ENCODE measurements around the gene CTNND2. TPM values are rescaled to one million over a fixed set of nuclear protein-coding genes. Genes with fewer than 3 reads are reported as not detected.
A peak's percentile ranks its signal among the peaks of the same experiment; 100 is the strongest.
"Not testable (repeated sequence)": the region's sequence is repeated elsewhere in the genome, so short reads cannot be mapped to it uniquely, and the experiment has no call there.

CTNND2 gene
- total RNA-seq, 1 experiment from 2014 or later, result not detected

DNA sequence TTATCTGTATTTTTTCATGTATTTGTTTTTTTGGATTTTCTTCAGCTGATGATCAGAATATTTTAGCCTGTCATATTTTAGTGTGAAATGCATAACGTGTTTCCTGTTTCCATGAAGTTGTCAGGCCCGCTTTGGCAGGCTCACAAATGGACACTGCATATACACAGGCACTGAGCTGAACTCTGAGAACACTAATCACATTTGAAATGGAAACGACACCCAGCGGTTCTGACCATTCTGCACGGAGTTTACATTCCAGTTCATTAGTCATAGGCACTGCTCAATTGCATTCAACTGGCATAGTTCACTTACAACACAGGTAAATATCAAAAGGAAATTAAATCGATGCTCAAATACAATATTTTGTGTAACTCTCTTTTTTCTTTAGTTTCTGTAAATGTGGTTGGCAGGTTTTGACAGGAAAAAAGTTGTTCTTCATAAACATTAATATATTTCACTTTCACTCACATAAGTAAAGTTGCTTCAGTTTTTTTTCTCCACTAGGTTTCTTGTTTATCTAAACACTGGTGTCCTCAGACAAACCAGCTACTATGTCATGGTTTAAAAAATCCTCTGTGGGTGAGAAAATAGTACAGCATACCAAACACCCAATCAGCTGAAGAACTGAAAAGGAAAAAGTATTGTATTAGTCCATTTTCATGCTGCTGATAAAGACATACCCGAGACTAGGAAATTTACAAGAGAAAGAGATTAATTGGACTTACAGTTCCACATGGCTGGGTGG, 584.2 kb downstream of the CTNND2 start:
- intact Hi-C loops (cut with micrococcal nuclease), result no loop called here
- ChIA-PET POLR2A (interaction anchor here (0.5 to 1.3 kb wide), 3 partner anchors 400 to 1071 kb away, joined by 3 to 6 read pairs (median 3); no protein-coding TSS in a partner anchor), CTCF (interaction anchor here (1.5 to 2.5 kb wide), 2 partner anchors 52 to 625 kb away, joined by 4 to 13 read pairs; no protein-coding TSS in a partner anchor)
- peak; percentile 77 for DNase-seq (ENCODE audit: unreplicated experiment)
- Mint-ChIP-seq H3K36me3 (ENCODE audit: insufficient read depth, unreplicated experiment) (no peaks in the 10 kb centered on the region), H3K4me1 (ENCODE audit: insufficient read depth, unreplicated experiment) (peaks cover 7% of the 10 kb centered on the region), H3K4me3 (ENCODE audit: unreplicated experiment) (no peak overlapping the region), H3K27me3 (ENCODE audit: insufficient read depth, unreplicated experiment) (no peaks in the 10 kb centered on the region), H3K9me3 (ENCODE audit: unreplicated experiment) (no peaks in the 10 kb centered on the region), H3K27ac (ENCODE audit: low read depth, unreplicated experiment) (no peak overlapping the region)
- TF ChIP-seq, protein P1, sequence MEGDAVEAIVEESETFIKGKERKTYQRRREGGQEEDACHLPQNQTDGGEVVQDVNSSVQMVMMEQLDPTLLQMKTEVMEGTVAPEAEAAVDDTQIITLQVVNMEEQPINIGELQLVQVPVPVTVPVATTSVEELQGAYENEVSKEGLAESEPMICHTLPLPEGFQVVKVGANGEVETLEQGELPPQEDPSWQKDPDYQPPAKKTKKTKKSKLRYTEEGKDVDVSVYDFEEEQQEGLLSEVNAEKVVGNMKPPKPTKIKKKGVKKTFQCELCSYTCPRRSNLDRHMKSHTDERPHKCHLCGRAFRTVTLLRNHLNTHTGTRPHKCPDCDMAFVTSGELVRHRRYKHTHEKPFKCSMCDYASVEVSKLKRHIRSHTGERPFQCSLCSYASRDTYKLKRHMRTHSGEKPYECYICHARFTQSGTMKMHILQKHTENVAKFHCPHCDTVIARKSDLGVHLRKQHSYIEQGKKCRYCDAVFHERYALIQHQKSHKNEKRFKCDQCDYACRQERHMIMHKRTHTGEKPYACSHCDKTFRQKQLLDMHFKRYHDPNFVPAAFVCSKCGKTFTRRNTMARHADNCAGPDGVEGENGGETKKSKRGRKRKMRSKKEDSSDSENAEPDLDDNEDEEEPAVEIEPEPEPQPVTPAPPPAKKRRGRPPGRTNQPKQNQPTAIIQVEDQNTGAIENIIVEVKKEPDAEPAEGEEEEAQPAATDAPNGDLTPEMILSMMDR (IDR thresholded peaks at IDR 0.05; ENCODE audit: unreplicated experiment), result no peak
- BruUV-seq (replicated peaks), result no TSS peak

DNA sequence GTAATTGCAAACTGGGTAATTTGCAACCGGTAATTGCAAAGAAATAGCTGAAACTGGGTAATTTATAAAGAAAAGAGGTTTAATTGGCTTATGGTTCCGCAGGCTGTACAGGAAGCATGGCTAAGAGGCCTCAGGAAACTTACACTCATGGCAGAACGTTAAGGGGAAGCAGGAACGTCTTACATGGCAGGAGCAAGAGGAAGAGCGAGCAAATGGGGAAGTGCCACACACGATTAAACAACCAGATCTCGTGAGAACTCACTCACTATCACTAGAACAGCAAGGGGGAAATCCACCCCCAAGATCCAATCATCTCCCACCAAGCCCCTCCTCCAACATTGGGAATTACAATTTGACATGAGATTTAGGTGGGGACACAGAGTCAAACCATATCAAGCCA, 590.6 kb downstream of the CTNND2 start:
- H3K4me1 Mint-ChIP-seq (ENCODE audit: insufficient read depth, unreplicated experiment); H3K4me3 Mint-ChIP-seq (ENCODE audit: unreplicated experiment); H3K9me3 Mint-ChIP-seq (ENCODE audit: unreplicated experiment); POLR2A ChIA-PET; BruUV-seq (replicated peaks); H3K27me3 Mint-ChIP-seq (ENCODE audit: insufficient read depth, unreplicated experiment); H3K36me3 Mint-ChIP-seq (ENCODE audit: insufficient read depth, unreplicated experiment); DNase-seq (ENCODE audit: unreplicated experiment); H3K27ac Mint-ChIP-seq (ENCODE audit: low read depth, unreplicated experiment); intact Hi-C loops (cut with micrococcal nuclease); CTCF ChIA-PET: not testable (repeated sequence)

DNA sequence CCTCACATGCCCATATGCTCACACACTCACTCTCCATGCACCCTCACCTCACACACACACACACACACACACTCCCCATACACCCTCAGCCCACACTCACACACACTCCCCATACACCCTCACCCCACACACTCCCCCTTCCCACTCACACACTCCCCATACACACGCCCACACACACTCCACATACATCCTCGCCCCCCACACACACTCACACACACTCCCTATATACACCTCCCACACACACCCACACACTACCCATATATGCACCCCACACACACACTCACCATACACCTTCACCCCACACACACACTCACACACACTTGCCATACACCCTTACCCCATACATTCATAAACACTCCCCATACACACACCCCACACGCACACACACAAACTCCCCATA, 592.5 kb downstream of the CTNND2 start:
- Mint-ChIP-seq H3K4me3 (ENCODE audit: unreplicated experiment) (no peak overlapping the region), H3K9me3 (ENCODE audit: unreplicated experiment) (no peaks in the 10 kb centered on the region), H3K4me1 (ENCODE audit: insufficient read depth, unreplicated experiment) (no peaks in the 10 kb centered on the region), H3K36me3 (ENCODE audit: insufficient read depth, unreplicated experiment) (no peaks in the 10 kb centered on the region), H3K27ac (ENCODE audit: low read depth, unreplicated experiment) (no peak overlapping the region), H3K27me3 (ENCODE audit: insufficient read depth, unreplicated experiment) (no peaks in the 10 kb centered on the region)
- ChIA-PET POLR2A (no interaction called here), CTCF (no interaction called here)
- intact Hi-C loops (cut with micrococcal nuclease), result no loop called here
- no TSS peak for BruUV-seq (replicated peaks)
- TF ChIP-seq, protein P1 (IDR thresholded peaks at IDR 0.05; ENCODE audit: unreplicated experiment), result no peak
- DNase-seq (ENCODE audit: unreplicated experiment), result no peak

DNA sequence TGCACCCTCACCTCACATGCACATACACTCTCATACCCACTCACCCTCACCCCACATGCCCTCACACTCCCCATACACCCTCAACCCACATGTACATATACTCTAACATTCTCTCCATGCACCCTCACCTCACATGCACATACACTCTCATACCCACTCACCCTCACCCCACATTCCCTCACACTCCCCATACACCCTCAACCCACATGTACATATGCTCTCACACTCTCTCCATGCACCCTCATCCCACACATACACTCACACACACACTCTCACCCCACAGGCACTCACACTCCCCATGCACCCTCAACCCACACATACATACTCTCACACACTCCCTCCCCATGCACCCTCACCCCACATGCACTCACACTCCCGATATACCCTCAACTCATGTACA, 593.0 kb downstream of the CTNND2 start:
- Mint-ChIP-seq H3K4me1 (ENCODE audit: insufficient read depth, unreplicated experiment) (no peaks in the 10 kb centered on the region), H3K9me3 (ENCODE audit: unreplicated experiment) (no peaks in the 10 kb centered on the region), H3K27ac (ENCODE audit: low read depth, unreplicated experiment) (no peak overlapping the region), H3K4me3 (ENCODE audit: unreplicated experiment) (no peak overlapping the region), H3K36me3 (ENCODE audit: insufficient read depth, unreplicated experiment) (no peaks in the 10 kb centered on the region), H3K27me3 (ENCODE audit: insufficient read depth, unreplicated experiment) (peaks cover 2% of the 10 kb centered on the region)
- TF ChIP-seq, protein P1 (IDR thresholded peaks at IDR 0.05; ENCODE audit: unreplicated experiment), result no peak
- DNase-seq (ENCODE audit: unreplicated experiment), result no peak
- BruUV-seq (replicated peaks), result no TSS peak
- ChIA-PET POLR2A (no interaction called here), CTCF (no interaction called here)
- intact Hi-C loops (cut with micrococcal nuclease), result no loop called here

Measured in MCF 10A (cell line).